Suprapubic skin (tissue), 3 donors: ENCODE measurements around the gene CDH15.

ENCODE experiments used
- EP300 ChIP-seq: sonication (generic); formaldehyde crosslinking; IDR thresholded peaks from one replicate; pipeline ENCODE4 v1.6.1; 2017; ENCODE audit warnings: antibody characterized with exemption
- TF ChIP-seq, protein P1 (sequence below), 2 donors: fragments of 200-600 bp in 1 of 2; fragments of 450-650 bp in 1 of 2; sonication (generic) in 1 of 2; IDR thresholded peaks; one replicate each; pipeline ENCODE4 v1.5.1; 2016 to 2019; ENCODE audit warnings: antibody characterized with exemption in 2 of 2, mild to moderate bottlenecking in 1 of 2, moderate library complexity in 1 of 2

DNA sequence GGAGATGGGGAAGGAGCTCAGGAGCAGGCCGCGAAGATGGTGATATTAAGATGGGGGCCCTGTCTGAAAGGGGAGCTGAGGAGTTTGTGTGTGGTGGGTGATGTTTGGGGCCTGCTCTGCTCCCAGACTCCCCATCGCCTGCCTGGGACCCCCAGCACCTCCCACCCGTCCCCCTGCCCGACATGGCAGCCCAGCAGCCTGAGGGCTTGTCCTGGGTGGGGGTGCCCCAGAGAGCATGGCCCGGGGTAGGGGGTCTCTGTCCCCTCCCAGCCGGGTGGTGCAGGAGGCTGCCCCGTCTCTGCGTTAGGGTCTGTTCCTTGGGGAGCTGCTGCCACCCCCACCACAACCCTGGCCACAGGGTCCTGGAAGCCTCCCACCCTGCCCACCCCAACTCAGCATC lies 5.2 kb downstream of the CDH15 start:
- TF ChIP-seq, protein P1, sequence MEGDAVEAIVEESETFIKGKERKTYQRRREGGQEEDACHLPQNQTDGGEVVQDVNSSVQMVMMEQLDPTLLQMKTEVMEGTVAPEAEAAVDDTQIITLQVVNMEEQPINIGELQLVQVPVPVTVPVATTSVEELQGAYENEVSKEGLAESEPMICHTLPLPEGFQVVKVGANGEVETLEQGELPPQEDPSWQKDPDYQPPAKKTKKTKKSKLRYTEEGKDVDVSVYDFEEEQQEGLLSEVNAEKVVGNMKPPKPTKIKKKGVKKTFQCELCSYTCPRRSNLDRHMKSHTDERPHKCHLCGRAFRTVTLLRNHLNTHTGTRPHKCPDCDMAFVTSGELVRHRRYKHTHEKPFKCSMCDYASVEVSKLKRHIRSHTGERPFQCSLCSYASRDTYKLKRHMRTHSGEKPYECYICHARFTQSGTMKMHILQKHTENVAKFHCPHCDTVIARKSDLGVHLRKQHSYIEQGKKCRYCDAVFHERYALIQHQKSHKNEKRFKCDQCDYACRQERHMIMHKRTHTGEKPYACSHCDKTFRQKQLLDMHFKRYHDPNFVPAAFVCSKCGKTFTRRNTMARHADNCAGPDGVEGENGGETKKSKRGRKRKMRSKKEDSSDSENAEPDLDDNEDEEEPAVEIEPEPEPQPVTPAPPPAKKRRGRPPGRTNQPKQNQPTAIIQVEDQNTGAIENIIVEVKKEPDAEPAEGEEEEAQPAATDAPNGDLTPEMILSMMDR (IDR thresholded peaks at IDR 0.05), result no peak
- no peak for TF ChIP-seq EP300
